ENCODE data around the gene ELANE. TPM values are rescaled to one million over a fixed set of nuclear protein-coding genes. Genes with fewer than 3 reads are reported as not detected.

The ELANE gene
- total and polyA plus RNA-seq, 12 donors, result 0.48 to 3.4 (median 1.8) TPM; not detected in 6

GRCh38 chr19:900302-901111 is 48.4 kb downstream of the ELANE start:
- no peaks in the 10 kb centered on the region for H3K9me3 ChIP-seq (replicated peaks in 1 of 3)
- intact Hi-C loops (cut with DNase I), result no loop called here
- H3K4me1 ChIP-seq (replicated peaks in 1 of 2), result peaks cover 3 to 6% of the 10 kb centered on the region in 2 donors
- 78 to 90% (median 81%) methylated on average over 17 to 29 of the region's 30 CpGs for WGBS, 4 donors
- H3K36me3 ChIP-seq (replicated peaks in 1 of 2), result peaks cover 0 to 3% of the 10 kb centered on the region in 2 donors
- TF ChIP-seq POLR2A (IDR thresholded peaks at IDR 0.05) (no peak), CTCF (IDR thresholded peaks at IDR 0.05) (no peak)
- no peak for DNase-seq
- no peaks in the 10 kb centered on the region for H3K27me3 ChIP-seq
- H3K4me3 ChIP-seq, result no peak overlapping the region
- H3K27ac ChIP-seq, result no peak overlapping the region

- no peaks in the 10 kb centered on the region for H3K27me3 ChIP-seq
- H3K4me3 ChIP-seq, result no peak overlapping the region
- H3K9me3 ChIP-seq (replicated peaks in 1 of 3), result no peaks in the 10 kb centered on the region
- H3K27ac ChIP-seq, result no peak overlapping the region
- TF ChIP-seq POLR2A (IDR thresholded peaks at IDR 0.05) (no peak), CTCF (IDR thresholded peaks at IDR 0.05) (no peak)
- peaks cover 0 to 3% of the 10 kb centered on the region in 2 donors for H3K36me3 ChIP-seq (replicated peaks in 1 of 2)
- peaks cover 3 to 6% of the 10 kb centered on the region in 2 donors for H3K4me1 ChIP-seq (replicated peaks in 1 of 2)
- 87 to 93% (median 91%) methylated on average over 14 to 27 of the region's 27 CpGs for WGBS, 4 donors
- DNase-seq, result no peak
- intact Hi-C loops (cut with DNase I), result no loop called here
These were observed 49.4 kb downstream of the ELANE start for GRCh38 chr19:901216-902092.

- Histone ChIP-seq H3K27me3 (no peaks in the 10 kb centered on the region), H3K4me1 (replicated peaks in 1 of 2) (peaks cover 3 to 6% of the 10 kb centered on the region in 2 donors), H3K4me3 (no peak overlapping the region), H3K27ac (no peak overlapping the region), H3K9me3 (replicated peaks in 1 of 3) (no peaks in the 10 kb centered on the region), H3K36me3 (replicated peaks in 1 of 2) (peaks cover 0 to 2% of the 10 kb centered on the region in 2 donors)
- no peak for DNase-seq
- WGBS, 4 donors, result 69 to 94% (median 77%) methylated on average over 4 to 7 of the region's 7 CpGs
- TF ChIP-seq CTCF (IDR thresholded peaks at IDR 0.05) (no peak), POLR2A (IDR thresholded peaks at IDR 0.05) (no peak)
- intact Hi-C loops (cut with DNase I), result no loop called here
These were observed 49.9 kb downstream of the ELANE start for GRCh38 chr19:902093-902370.

DNA sequence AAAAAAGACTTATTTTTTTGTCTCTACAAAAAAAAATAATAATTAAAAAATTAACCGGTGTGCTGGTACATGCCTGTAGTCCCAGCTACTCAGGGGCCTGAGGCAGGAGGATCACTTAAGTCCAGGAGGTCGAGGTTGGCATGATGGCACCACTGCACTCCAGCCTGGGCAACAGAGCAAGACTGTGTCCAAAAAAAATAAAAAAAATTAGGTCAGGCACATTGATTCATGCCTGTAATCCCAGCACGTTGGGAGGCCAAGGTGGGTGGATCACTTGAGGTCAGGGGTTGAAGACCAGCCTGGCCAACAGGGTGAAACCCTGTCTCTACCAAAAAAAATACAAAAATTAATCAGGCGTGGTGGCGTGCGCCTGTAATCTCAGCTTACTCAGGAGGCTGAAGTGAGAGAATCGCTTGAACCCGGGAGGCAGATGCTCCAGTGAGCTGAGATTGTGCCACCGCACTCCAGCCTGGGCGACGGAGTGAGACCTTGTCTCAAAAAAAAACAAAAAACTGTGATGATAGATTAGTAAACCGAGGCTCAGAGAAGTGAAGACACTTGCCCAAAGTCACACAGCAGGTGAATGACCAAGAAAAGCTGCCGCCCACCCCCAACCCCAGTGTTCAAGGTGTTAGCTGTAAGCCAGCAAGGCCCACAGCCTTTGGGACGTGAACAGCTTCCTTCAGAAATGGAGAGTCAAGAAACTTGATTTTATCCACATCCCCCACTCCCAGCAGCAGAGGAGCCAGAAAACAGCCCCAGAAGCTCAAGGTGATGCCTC is 50.5 kb downstream of the ELANE start:
- H3K9me3 ChIP-seq (replicated peaks in 1 of 3), result no peaks in the 10 kb centered on the region
- H3K27me3 ChIP-seq, result no peaks in the 10 kb centered on the region
- peaks cover 3 to 6% of the 10 kb centered on the region in 2 donors for H3K4me1 ChIP-seq (replicated peaks in 1 of 2)
- TF ChIP-seq CTCF (IDR thresholded peaks at IDR 0.05) (no peak), POLR2A (IDR thresholded peaks at IDR 0.05) (no peak)
- DNase-seq, result peak in 1 of 7 donors; percentile 40
- H3K4me3 ChIP-seq, result no peak overlapping the region
- 56 to 73% (median 71%) methylated on average over 14 of the region's 14 CpGs for WGBS, 4 donors
- no peak overlapping the region for H3K27ac ChIP-seq
- no peaks in the 10 kb centered on the region for H3K36me3 ChIP-seq (replicated peaks in 1 of 2)
- intact Hi-C loops (cut with DNase I), result no loop called here

All from adrenal gland (tissue), 12 donors.